K562 (cell line): ENCODE results near the gene NAPEPLD. TPM values are rescaled to one million over a fixed set of nuclear protein-coding genes. Genes with fewer than 3 reads are reported as not detected.

Source experiments
- ATAC-seq: fragments of 200-7000 bp; cut with Tn5 transposase; 3 replicates; pipeline ENCODE4 v1.9.1; 2020; ENCODE audit warnings: moderate library complexity
- BruUV-seq: library from RNA; stranded (reverse); fragments of 400-500 nt; replicated peaks from 2 replicates; lab custom pipeline; 2021; lab: Mats Ljungman, UMichigan
- CTCF ChIA-PET: fragments of 300-600 bp; formaldehyde crosslinking; extraction: SDS; loops from one replicate; lab custom pipeline; 2021; ENCODE audit warnings: low intra/inter-chr PET ratio; lab: Yijun Ruan, JAX
- POLR2A ChIA-PET: fragments of 300-600, 350-650 bp; sonication (Branson Sonifier 250); formaldehyde crosslinking; extraction: SDS; loops from one replicate; lab custom pipeline; 2021; ENCODE audit warnings: antibody characterized with exemption, inconsistent platforms; lab: Yijun Ruan, JAX
- DNase-seq, 4 experiments: peaks; one replicate each; pipeline versions ENCODE4 v3.0.0 to v3.0.0-alpha.2; 2011 to 2018; ENCODE audit warnings: low spot score in 3 of 4, mixed read lengths in 3 of 4; ENCODE audit errors: extremely low read depth in 1 of 4
- FAIRE-seq: peaks from 2 replicates; lab custom pipeline; 2011; peaks lifted over from hg19 to GRCh38; lab: Jason Lieb, UNC
- H2AFZ ChIP-seq: 2 replicates; pipeline ENCODE4 v1.6.0; 2011; ENCODE audit warnings: low read depth, low read length, control low read depth, inconsistent platforms
- H3K27ac ChIP-seq: fragments of 200-600 bp; 3 replicates; pipeline ENCODE4 v1.8.0; 2011; ENCODE audit warnings: low read depth, mild to moderate bottlenecking, control low read depth, inconsistent platforms, low read length, moderate library complexity, mixed read lengths; ENCODE audit errors: extremely low read depth
- H3K27me3 ChIP-seq, 2 experiments: fragments of 300-600 bp in 1 of 2; 2 replicates in 1 of 2; 3 replicates in 1 of 2; pipeline versions ENCODE4 v1.6.0 to v1.8.0; 2011; ENCODE audit warnings: inconsistent platforms in 2 of 2, low read length in 2 of 2, mild to moderate bottlenecking in 1 of 2, mixed read lengths in 1 of 2, moderate library complexity in 1 of 2; ENCODE audit not compliant: control insufficient read depth in 2 of 2, insufficient read depth in 2 of 2
- H3K36me3 ChIP-seq: fragments of 300-600 bp; 3 replicates; pipeline ENCODE4 v1.8.0; 2011; ENCODE audit warnings: mild to moderate bottlenecking, low read length, inconsistent platforms; ENCODE audit not compliant: control insufficient read depth, insufficient read depth
- H3K4me1 ChIP-seq, 2 experiments: fragments of 200-600 bp in 1 of 2; replicated peaks in 1 of 2; 2 replicates in 1 of 2; 3 replicates in 1 of 2; pipeline versions ENCODE4 v1.5.1 to v1.8.0; 2011; ENCODE audit warnings: inconsistent platforms in 2 of 2, low read length in 2 of 2, mild to moderate bottlenecking in 1 of 2, mixed read lengths in 1 of 2, moderate library complexity in 1 of 2; ENCODE audit not compliant: control insufficient read depth in 2 of 2, insufficient read depth in 2 of 2
- H3K4me2 ChIP-seq: 2 replicates; pipeline ENCODE4 v1.6.1; 2011; ENCODE audit warnings: low read length, control low read depth, inconsistent platforms, mixed read lengths; ENCODE audit not compliant: insufficient read depth
- H3K4me3 ChIP-seq: fragments of 200-600 bp; sonication (generic), shearing (Covaris generic); 2 replicates; pipeline ENCODE4 v1.5.1; 2016; ENCODE audit warnings: control low read depth, inconsistent platforms
- H3K79me2 ChIP-seq: fragments of 200-600 bp; 3 replicates; pipeline ENCODE4 v1.8.0; 2011; ENCODE audit warnings: low read length, inconsistent platforms; ENCODE audit not compliant: control insufficient read depth, insufficient read depth
- H3K9ac ChIP-seq, 2 experiments: 2 replicates each; pipeline versions ENCODE4 v1.6.0 to v1.6.1; 2011; ENCODE audit warnings: low read depth in 2 of 2, low read length in 2 of 2, control low read depth in 1 of 2, inconsistent platforms in 1 of 2, mild to moderate bottlenecking in 1 of 2, mixed read lengths in 1 of 2; ENCODE audit not compliant: insufficient read depth in 1 of 2
- H3K9me1 ChIP-seq: one replicate; pipeline ENCODE4 v1.6.0; 2011; ENCODE audit warnings: inconsistent platforms, mild to moderate bottlenecking, low read length, moderate library complexity; ENCODE audit not compliant: control insufficient read depth, insufficient read depth
- H3K9me3 ChIP-seq: replicated peaks from 2 replicates; pipeline ENCODE4 v1.5.1; 2011; ENCODE audit warnings: low read depth, low read length, inconsistent platforms; ENCODE audit not compliant: control insufficient read depth, insufficient read depth
- H4K20me1 ChIP-seq: replicated peaks from 2 replicates; pipeline ENCODE4 v1.6.1; 2011; ENCODE audit warnings: low read length, inconsistent platforms, mixed read lengths; ENCODE audit not compliant: control insufficient read depth, insufficient read depth
- CEBPB ChIP-seq: fragments of 450-650 bp; IDR thresholded peaks from 2 replicates; pipeline ENCODE4 v1.6.1; 2016; ENCODE audit warnings: missing genetic modification characterization, missing compliant biosample characterization
- CEBPG ChIP-seq, 3 experiments: fragments of 200-800 bp in 1 of 3; sonication (Bioruptor generic) in 1 of 3; sonication (generic) in 1 of 3; formaldehyde crosslinking in 1 of 3; IDR thresholded peaks in 2 of 3; conservative IDR thresholded peaks in 1 of 3; 2 replicates each; pipeline versions ENCODE4 v1.6.1 to v1.8.0; 2016 to 2022; ENCODE audit warnings: missing compliant biosample characterization in 2 of 3, missing genetic modification characterization in 2 of 3, mild to moderate bottlenecking in 1 of 3, missing genetic modification reagents in 1 of 3
- KDM1A ChIP-seq, 2 experiments: fragments of 450-650 bp; IDR thresholded peaks; 2 replicates each; pipeline ENCODE4 v1.6.1; 2016; ENCODE audit warnings: mild to moderate bottlenecking in 2 of 2
- PBX2 ChIP-seq, 2 experiments: IDR thresholded peaks in 1 of 2; conservative IDR thresholded peaks in 1 of 2; 2 replicates each; pipeline ENCODE4 v1.6.1; 2016; ENCODE audit warnings: low read depth in 2 of 2, mild to moderate bottlenecking in 1 of 2, missing compliant biosample characterization in 1 of 2, missing genetic modification characterization in 1 of 2, moderate library complexity in 1 of 2
- ZNF165 ChIP-seq: fragments of 250-450 bp; sonication (Bioruptor Pico); IDR thresholded peaks from 2 replicates; pipeline ENCODE4 v1.4.0; 2020; ENCODE audit warnings: borderline replicate concordance
- WGBS: fragments of 100-300 bp; shearing (Covaris generic); methylation state at CpG from one replicate; pipeline ENCODE4 v1.1.6; 2016; ENCODE audit warnings: low coverage, mixed read lengths; ENCODE audit not compliant: insufficient coverage; ENCODE audit errors: missing lambda C conversion rate; 5-methylcytosine and 5-hydroxymethylcytosine counted together
- in situ Hi-C: fragments of 300-500 bp; cut with MboI; formaldehyde crosslinking; loops from 4 replicates; pipeline ENCODE4 v1.15.0; 2018; ENCODE audit warnings: inconsistent platforms, mixed read lengths
- intact Hi-C: fragments of 100-400 bp; cut with micrococcal nuclease; formaldehyde crosslinking; loops from 2 replicates; pipeline ENCODE4 v1.14.2; 2022
- polyA plus RNA-seq, 8 experiments: library from polyadenylated mRNA; depleted of rRNA in 4 of 8; stranded (reverse) in 5 of 8; unstranded in 3 of 8; fragments of >200 nt; fragmentation: Nextera tagmentation in 2 of 8; fragmentation: Illumina TruSeq in 1 of 8; extraction: Ambion mirVana in 2 of 8; extraction: Trizol in 1 of 8; gene quantifications; 2 replicates each; pipeline versions ENCODE4 v1.2.1 to v1.2.3, GENCODE V29; 2011 to 2014; ENCODE audit warnings: inconsistent platforms in 1 of 8, missing spikeins in 1 of 8
- total RNA-seq, 7 experiments: library from RNA; depleted of rRNA in 6 of 7; stranded (reverse); fragments of >200 nt in 6 of 7; fragmentation: Illumina TruSeq in 2 of 7; extraction: Trizol in 2 of 7; gene quantifications; 2 replicates each; pipeline versions ENCODE4 v1.2.1 to v1.2.3, GENCODE V29; 2011 to 2021; ENCODE audit warnings: low replicate concordance in 1 of 7

NAPEPLD gene
- total and polyA plus RNA-seq, 9 of the 15 experiments (the other 6 are each of a cell fraction or from before 2014, with no cell fraction given) = 3.2 to 11.0 (median 7.5) TPM

- Histone ChIP-seq H4K20me1 (no peaks in the 10 kb centered on the region), H2AFZ (no peak overlapping the region), H3K4me2 (no peak overlapping the region), H3K9ac (no peak overlapping the region), H3K27ac (no peak overlapping the region), H3K36me3 (no peaks in the 10 kb centered on the region), H3K27me3 (no peaks in the 10 kb centered on the region), H3K4me3 (no peak overlapping the region), H3K79me2 (peaks cover 6% of the 10 kb centered on the region; the same call in 1 of the 3 replicates), H3K9me3 (no peaks in the 10 kb centered on the region), H3K9me1 (no peaks in the 10 kb centered on the region), H3K4me1 (peaks cover 2 to 8% of the 10 kb centered on the region in 2 experiments; a peak in 3 of 5 replicates)
- ChIA-PET CTCF (no interaction called here), POLR2A (no interaction called here)
- no peak for TF ChIP-seq ZNF165
- 0 out of 4 replicates have a peak, but pooled peaks of 1 of the 2 experiments have one; percentile 11 for TF ChIP-seq KDM1A (IDR thresholded peaks at IDR 0.05)
- TF ChIP-seq CEBPB = peak; percentile 50
- TF ChIP-seq CEBPG (CRISPR knock-in tag; IDR thresholded peaks at IDR 0.05) = no peak
- TF ChIP-seq CEBPG (tag; conservative IDR thresholded peaks at IDR 0.05 in 1 of 2, IDR thresholded peaks at IDR 0.05 in 1 of 2) = peak in 1 of 2 experiments; percentile 34; a peak in 1 of 4 replicates
- no peak for TF ChIP-seq PBX2 (CRISPR knock-in tag; IDR thresholded peaks at IDR 0.05; ENCODE audit: low read depth)
- peak; percentile 26; the same call in 1 of the 2 replicates for TF ChIP-seq PBX2 (tag; conservative IDR thresholded peaks at IDR 0.05; ENCODE audit: low read depth)
- WGBS = 82% methylated on average over 3 of the region's 3 CpGs
- no peak for FAIRE-seq
- intact Hi-C loops = no loop called here
- no TSS peak for BruUV-seq
- no peak for DNase-seq
- in situ Hi-C loops = no loop called here
- no peak for ATAC-seq
Measured at GRCh38 chr7:103134836-103135554, 13.9 kb downstream of the NAPEPLD start.
